ENCODE measurements around the gene SPOCK3.

DNA sequence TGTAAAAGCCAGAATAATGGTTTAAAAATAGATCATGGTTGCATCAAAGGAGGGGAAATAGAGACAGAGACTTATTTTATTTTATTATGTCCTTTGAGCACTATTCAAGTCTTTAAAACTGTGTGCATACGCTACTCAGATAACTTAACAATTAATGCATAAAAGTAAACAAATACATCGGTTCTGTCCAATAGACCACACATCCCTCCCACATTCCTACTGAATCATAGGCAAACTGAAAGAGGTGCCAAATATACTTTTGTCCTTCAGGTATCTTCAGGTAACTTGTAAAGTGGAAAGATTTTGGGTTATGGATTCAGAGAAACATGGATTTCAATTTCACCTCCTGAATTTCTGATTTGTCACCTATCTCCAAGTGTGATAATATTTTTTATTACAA lies 91.3 kb downstream of the SPOCK3 start:
- TF ChIP-seq BACH2 (CRISPR knock-in tag; IDR thresholded peaks at IDR 0.05; ENCODE audit: borderline replicate concordance) (no peak), SNAI2 (CRISPR knock-in tag; IDR thresholded peaks at IDR 0.05) (no peak), OSR1 (CRISPR knock-in tag; IDR thresholded peaks at IDR 0.05) (no peak), ISL1 (CRISPR knock-in tag; IDR thresholded peaks at IDR 0.05) (no peak), TCF4 (CRISPR knock-in tag; IDR thresholded peaks at IDR 0.05; ENCODE audit: borderline replicate concordance) (no peak), ESRRG (CRISPR knock-in tag; IDR thresholded peaks at IDR 0.05) (no peak), ARNTL (CRISPR knock-in tag; IDR thresholded peaks at IDR 0.05; ENCODE audit: borderline replicate concordance, low read depth) (no peak), ZFP3 (CRISPR knock-in tag; IDR thresholded peaks at IDR 0.05) (no peak)
- TF ChIP-seq, protein P1, sequence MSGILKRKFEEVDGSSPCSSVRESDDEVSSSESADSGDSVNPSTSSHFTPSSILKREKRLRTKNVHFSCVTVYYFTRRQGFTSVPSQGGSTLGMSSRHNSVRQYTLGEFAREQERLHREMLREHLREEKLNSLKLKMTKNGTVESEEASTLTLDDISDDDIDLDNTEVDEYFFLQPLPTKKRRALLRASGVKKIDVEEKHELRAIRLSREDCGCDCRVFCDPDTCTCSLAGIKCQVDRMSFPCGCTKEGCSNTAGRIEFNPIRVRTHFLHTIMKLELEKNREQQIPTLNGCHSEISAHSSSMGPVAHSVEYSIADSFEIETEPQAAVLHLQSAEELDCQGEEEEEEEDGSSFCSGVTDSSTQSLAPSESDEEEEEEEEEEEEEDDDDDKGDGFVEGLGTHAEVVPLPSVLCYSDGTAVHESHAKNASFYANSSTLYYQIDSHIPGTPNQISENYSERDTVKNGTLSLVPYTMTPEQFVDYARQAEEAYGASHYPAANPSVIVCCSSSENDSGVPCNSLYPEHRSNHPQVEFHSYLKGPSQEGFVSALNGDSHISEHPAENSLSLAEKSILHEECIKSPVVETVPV (CRISPR knock-in tag; IDR thresholded peaks at IDR 0.05): no peak
- TF ChIP-seq, protein P2, sequence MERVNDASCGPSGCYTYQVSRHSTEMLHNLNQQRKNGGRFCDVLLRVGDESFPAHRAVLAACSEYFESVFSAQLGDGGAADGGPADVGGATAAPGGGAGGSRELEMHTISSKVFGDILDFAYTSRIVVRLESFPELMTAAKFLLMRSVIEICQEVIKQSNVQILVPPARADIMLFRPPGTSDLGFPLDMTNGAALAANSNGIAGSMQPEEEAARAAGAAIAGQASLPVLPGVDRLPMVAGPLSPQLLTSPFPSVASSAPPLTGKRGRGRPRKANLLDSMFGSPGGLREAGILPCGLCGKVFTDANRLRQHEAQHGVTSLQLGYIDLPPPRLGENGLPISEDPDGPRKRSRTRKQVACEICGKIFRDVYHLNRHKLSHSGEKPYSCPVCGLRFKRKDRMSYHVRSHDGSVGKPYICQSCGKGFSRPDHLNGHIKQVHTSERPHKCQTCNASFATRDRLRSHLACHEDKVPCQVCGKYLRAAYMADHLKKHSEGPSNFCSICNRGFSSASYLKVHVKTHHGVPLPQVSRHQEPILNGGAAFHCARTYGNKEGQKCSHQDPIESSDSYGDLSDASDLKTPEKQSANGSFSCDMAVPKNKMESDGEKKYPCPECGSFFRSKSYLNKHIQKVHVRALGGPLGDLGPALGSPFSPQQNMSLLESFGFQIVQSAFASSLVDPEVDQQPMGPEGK (CRISPR knock-in tag; IDR thresholded peaks at IDR 0.05; ENCODE audit: borderline replicate concordance): no peak
- TF ChIP-seq, protein P3, sequence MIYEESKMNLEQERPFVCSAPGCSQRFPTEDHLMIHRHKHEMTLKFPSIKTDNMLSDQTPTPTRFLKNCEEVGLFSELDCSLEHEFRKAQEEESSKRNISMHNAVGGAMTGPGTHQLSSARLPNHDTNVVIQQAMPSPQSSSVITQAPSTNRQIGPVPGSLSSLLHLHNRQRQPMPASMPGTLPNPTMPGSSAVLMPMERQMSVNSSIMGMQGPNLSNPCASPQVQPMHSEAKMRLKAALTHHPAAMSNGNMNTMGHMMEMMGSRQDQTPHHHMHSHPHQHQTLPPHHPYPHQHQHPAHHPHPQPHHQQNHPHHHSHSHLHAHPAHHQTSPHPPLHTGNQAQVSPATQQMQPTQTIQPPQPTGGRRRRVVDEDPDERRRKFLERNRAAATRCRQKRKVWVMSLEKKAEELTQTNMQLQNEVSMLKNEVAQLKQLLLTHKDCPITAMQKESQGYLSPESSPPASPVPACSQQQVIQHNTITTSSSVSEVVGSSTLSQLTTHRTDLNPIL (CRISPR knock-in tag; IDR thresholded peaks at IDR 0.05; ENCODE audit: low read depth): no peak
